IMR-90 (cell line): ENCODE results near the gene DAB1. TPM values are rescaled to one million over a fixed set of nuclear protein-coding genes. Genes with fewer than 3 reads are reported as not detected.

Source experiments
- ATAC-seq: fragments of 200-7000 bp; cut with Tn5 transposase; 2 replicates; pipeline ENCODE4 v1.9.1; 2020; ENCODE audit warnings: low read depth, mild to moderate bottlenecking, moderate library complexity
- BruUV-seq: library from RNA; stranded (reverse); fragments of 400-500 nt; replicated peaks from 2 replicates; lab custom pipeline; 2021; lab: Mats Ljungman, UMichigan
- CTCF ChIA-PET: fragments of 300-600 bp; formaldehyde crosslinking; extraction: SDS; loops from one replicate; lab custom pipeline; 2021; ENCODE audit warnings: antibody characterized with exemption; lab: Yijun Ruan, JAX
- POLR2A ChIA-PET: fragments of 300-600 bp; sonication (Branson Sonifier 250); formaldehyde crosslinking; loops from one replicate; lab custom pipeline; 2022; ENCODE audit warnings: antibody characterized with exemption; ENCODE audit not compliant: unreplicated experiment; lab: Charles Lee
- DNase-seq: peaks from one replicate; pipeline ENCODE4 v3.0.0; 2013
- H2AFZ ChIP-seq: replicated peaks from 2 replicates; pipeline ENCODE3; 2013; ENCODE audit warnings: low read length, mild to moderate bottlenecking; ENCODE audit not compliant: poor library complexity
- H2AK5ac ChIP-seq: 2 replicates; pipeline ENCODE4 v1.6.1; 2013; ENCODE audit warnings: low read depth, low read length, inconsistent platforms
- H2AK9ac ChIP-seq: replicated peaks from 2 replicates; pipeline ENCODE3; 2013; ENCODE audit warnings: mild to moderate bottlenecking, low read depth, low read length, moderate library complexity; ENCODE audit not compliant: poor library complexity
- H2BK120ac ChIP-seq: 2 replicates; pipeline ENCODE4 v1.6.1; 2013; ENCODE audit warnings: low read depth, low read length, inconsistent platforms
- H2BK15ac ChIP-seq: 3 replicates; pipeline ENCODE4 v1.6.1; 2013; ENCODE audit warnings: low read depth, low read length, inconsistent platforms
- H2BK20ac ChIP-seq: 2 replicates; pipeline ENCODE4 v1.6.1; 2013; ENCODE audit warnings: low read depth, mild to moderate bottlenecking, inconsistent platforms, low read length, moderate library complexity
- H2BK5ac ChIP-seq: 2 replicates; pipeline ENCODE4 v1.6.1; 2013; ENCODE audit warnings: mild to moderate bottlenecking, low read depth, low read length, inconsistent platforms; ENCODE audit not compliant: poor library complexity, severe bottlenecking
- H3K14ac ChIP-seq: replicated peaks from 2 replicates; pipeline ENCODE4 v1.6.1; 2013; ENCODE audit warnings: low read depth, low read length, inconsistent platforms
- H3K18ac ChIP-seq: 2 replicates; pipeline ENCODE4 v1.6.1; 2013; ENCODE audit warnings: low read depth, low read length, control low read depth
- H3K23ac ChIP-seq: 2 replicates; pipeline ENCODE4 v1.6.1; 2013; ENCODE audit warnings: low read depth, low read length, inconsistent platforms
- H3K27ac ChIP-seq: 2 replicates; pipeline ENCODE4 v1.5.1; 2013; ENCODE audit warnings: mild to moderate bottlenecking, control low read depth, low read length; ENCODE audit not compliant: insufficient read depth
- H3K27me3 ChIP-seq: 2 replicates; pipeline ENCODE4 v1.6.1; 2013; ENCODE audit warnings: low read length; ENCODE audit not compliant: control insufficient read depth, insufficient read depth
- H3K36me3 ChIP-seq: 2 replicates; pipeline ENCODE4 v1.6.1; 2013; ENCODE audit warnings: low read length, mixed read lengths; ENCODE audit not compliant: control insufficient read depth, insufficient read depth
- H3K4ac ChIP-seq: 2 replicates; pipeline ENCODE4 v1.6.1; 2013; ENCODE audit warnings: low read depth, low read length, inconsistent platforms
- H3K4me1 ChIP-seq: 2 replicates; pipeline ENCODE4 v1.6.1; 2013; ENCODE audit warnings: low read length, mixed read lengths; ENCODE audit not compliant: control insufficient read depth, insufficient read depth
- H3K4me2 ChIP-seq: 2 replicates; pipeline ENCODE4 v1.6.1; 2013; ENCODE audit warnings: low read depth, mild to moderate bottlenecking, control low read depth, low read length, moderate library complexity
- H3K4me3 ChIP-seq: 2 replicates; pipeline ENCODE4 v1.5.1; 2013; ENCODE audit warnings: low read depth, mild to moderate bottlenecking, control low read depth, low read length, moderate library complexity; ENCODE audit not compliant: insufficient read depth
- H3K56ac ChIP-seq: 2 replicates; pipeline ENCODE4 v1.6.1; 2013; ENCODE audit warnings: low read length, inconsistent platforms; ENCODE audit not compliant: insufficient read depth; ENCODE audit errors: extremely low read depth
- H3K79me1 ChIP-seq, 2 experiments: 2 replicates each; pipeline ENCODE4 v1.6.1; 2013; ENCODE audit warnings: low read length in 2 of 2, inconsistent platforms in 1 of 2, low read depth in 1 of 2
- H3K9ac ChIP-seq: 2 replicates; pipeline ENCODE4 v1.6.1; 2013; ENCODE audit warnings: low read depth, low read length, control low read depth
- H3K9me1 ChIP-seq: 2 replicates; pipeline ENCODE4 v1.6.1; 2013; ENCODE audit warnings: low read length, inconsistent platforms; ENCODE audit not compliant: insufficient read depth
- H3K9me3 ChIP-seq: 2 replicates; pipeline ENCODE4 v1.6.1; 2013; ENCODE audit warnings: low read length; ENCODE audit not compliant: control insufficient read depth, insufficient read depth
- H4K20me1 ChIP-seq: 2 replicates; pipeline ENCODE4 v1.6.1; 2013; ENCODE audit warnings: low read length, inconsistent platforms; ENCODE audit not compliant: insufficient read depth
- H4K5ac ChIP-seq: 2 replicates; pipeline ENCODE4 v1.6.1; 2013; ENCODE audit warnings: mild to moderate bottlenecking, low read depth, low read length, control low read depth
- H4K8ac ChIP-seq, 2 experiments: 2 replicates each; pipeline ENCODE4 v1.6.1; 2013; ENCODE audit warnings: low read depth in 2 of 2, low read length in 2 of 2, control low read depth in 1 of 2, inconsistent platforms in 1 of 2
- H4K91ac ChIP-seq: 2 replicates; pipeline ENCODE4 v1.6.1; 2013; ENCODE audit warnings: low read depth, low read length, inconsistent platforms; ENCODE audit not compliant: insufficient read depth
- BHLHE40 ChIP-seq: fragments of 150-350 bp; IDR thresholded peaks from 2 replicates; pipeline ENCODE4 v1.6.1; 2016; ENCODE audit warnings: mild to moderate bottlenecking, low read depth, low read length
- CEBPB ChIP-seq: IDR thresholded peaks from 2 replicates; pipeline ENCODE4 v1.6.1; 2012; ENCODE audit warnings: low read depth, low read length, improper control_type of control experiment
- CHD1 ChIP-seq: IDR thresholded peaks from 2 replicates; pipeline ENCODE4 v1.6.1; 2012; ENCODE audit warnings: low read depth, low read length, improper control_type of control experiment
- FOS ChIP-seq: fragments of 150-350 bp; IDR thresholded peaks from 2 replicates; pipeline ENCODE4 v1.6.1; 2016; ENCODE audit warnings: low read depth, low read length
- MAFK ChIP-seq: IDR thresholded peaks from 2 replicates; pipeline ENCODE4 v1.6.1; 2012; ENCODE audit warnings: low read depth, low read length, improper control_type of control experiment
- MAZ ChIP-seq: IDR thresholded peaks from 2 replicates; pipeline ENCODE4 v1.6.1; 2012; ENCODE audit warnings: low read depth, mild to moderate bottlenecking, low read length, improper control_type of control experiment, moderate library complexity, borderline replicate concordance
- MXI1 ChIP-seq: IDR thresholded peaks from 2 replicates; pipeline ENCODE4 v1.6.1; 2012; ENCODE audit warnings: low read depth, mild to moderate bottlenecking, low read length, moderate library complexity, borderline replicate concordance
- NFE2L2 ChIP-seq: fragments of 150-350 bp; IDR thresholded peaks from 2 replicates; pipeline ENCODE4 v1.6.1; 2016; ENCODE audit warnings: low read depth, mild to moderate bottlenecking, low read length
- POLR2A ChIP-seq: IDR thresholded peaks from 2 replicates; pipeline ENCODE4 v1.6.1; 2012; ENCODE audit warnings: mild to moderate bottlenecking, low read depth, low read length
- RAD21 ChIP-seq: IDR thresholded peaks from 2 replicates; pipeline ENCODE4 v1.6.1; 2012; ENCODE audit warnings: low read length, improper control_type of control experiment
- RCOR1 ChIP-seq: IDR thresholded peaks from 2 replicates; pipeline ENCODE4 v1.6.1; 2012; ENCODE audit warnings: mild to moderate bottlenecking, low read length, improper control_type of control experiment; ENCODE audit not compliant: insufficient replicate concordance
- RFX5 ChIP-seq: IDR thresholded peaks from 2 replicates; pipeline ENCODE4 v1.8.0; 2012; ENCODE audit warnings: low read depth, mild to moderate bottlenecking, low read length, moderate library complexity
- SMC3 ChIP-seq: fragments of 150-350 bp; IDR thresholded peaks from 2 replicates; pipeline ENCODE4 v1.6.1; 2016; ENCODE audit warnings: low read depth, mild to moderate bottlenecking, antibody characterized with exemption, low read length, moderate library complexity
- WGBS, 2 experiments: methylation state at CpG; one replicate each; pipeline versions ENCODE4 v1.1.5 to v1.1.7; 2013; ENCODE audit warnings: missing lambda C conversion rate in 2 of 2; ENCODE audit not compliant: insufficient read length in 1 of 2; ENCODE audit errors: extremely low coverage in 2 of 2; 5-methylcytosine and 5-hydroxymethylcytosine counted together
- dilution Hi-C: fragments of 300-500 bp; cut with HindIII; formaldehyde crosslinking; loops from one replicate; pipeline ENCODE4 v1.14.3; 2018; ENCODE audit warnings: low sequenced_read_pairs; ENCODE audit not compliant: unreplicated experiment
- in situ Hi-C: fragments of 300-500 bp; cut with MboI; formaldehyde crosslinking; loops from 3 replicates; pipeline ENCODE4 v1.14.3; 2019; ENCODE audit warnings: low sequenced_read_pairs, inconsistent platforms, mixed read lengths
- intact Hi-C: fragments of 100-400 bp; cut with micrococcal nuclease; formaldehyde crosslinking; loops from 2 replicates; pipeline ENCODE4 v1.10.0; 2022
- polyA plus RNA-seq, 3 experiments: library from polyadenylated mRNA; depleted of rRNA; stranded (reverse); fragments of >200 nt; gene quantifications; 2 replicates each; pipeline ENCODE4 v1.2.3, GENCODE V29; 2012; ENCODE audit warnings: low replicate concordance in 1 of 3
- total RNA-seq: library from RNA; depleted of rRNA; stranded (reverse); fragments of >200 nt; gene quantifications from 2 replicates; pipeline ENCODE4 v1.2.3, GENCODE V29; 2012
- TF ChIP-seq, protein P1 (sequence below): fragments of 150-350 bp; IDR thresholded peaks from 2 replicates; pipeline ENCODE4 v1.6.1; 2016; ENCODE audit warnings: low read depth, mild to moderate bottlenecking, low read length, moderate library complexity, borderline replicate concordance
- TF ChIP-seq, protein P2 (sequence below): conservative IDR thresholded peaks from 2 replicates; pipeline ENCODE4 v1.5.1; 2012; ENCODE audit warnings: mild to moderate bottlenecking, low read depth, low read length, improper control_type of control experiment
- TF ChIP-seq, protein P3 (sequence below): fragments of 150-350 bp; IDR thresholded peaks from 2 replicates; pipeline ENCODE4 v1.6.1; 2017; ENCODE audit warnings: mild to moderate bottlenecking, antibody characterized with exemption, low read length, low read depth

Gene DAB1
- total and polyA plus RNA-seq, 2 of the 4 experiments (the other 2 are of a cell fraction) = 0.18 to 0.41 TPM

DNA sequence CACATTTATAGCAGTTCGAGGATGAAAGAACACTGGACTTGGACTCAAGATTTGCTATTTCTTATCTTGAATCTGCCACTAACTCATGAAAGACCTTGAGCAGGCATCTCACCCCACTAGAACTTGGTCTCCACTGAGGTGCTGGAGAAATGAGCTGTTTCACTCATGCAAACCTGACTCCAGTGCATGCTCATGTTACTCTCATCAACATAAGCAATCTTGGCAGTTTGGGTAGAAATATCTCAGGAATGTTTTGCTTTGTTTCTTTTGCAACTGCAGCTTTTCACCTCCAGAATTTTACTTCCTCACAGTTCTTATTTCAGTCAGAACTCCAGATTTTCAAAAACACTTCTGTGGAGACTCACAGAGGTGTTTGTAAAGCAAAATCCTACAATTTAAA, 46.2 kb upstream of the DAB1 start:
- no TSS peak for BruUV-seq
- H3K4me3 ChIP-seq = no peak overlapping the region
- H3K9me3 ChIP-seq = no peaks in the 10 kb centered on the region
- peak overlapping the region; percentile 62; the same call in 1 of the 2 replicates for H3K23ac ChIP-seq
- H3K27ac ChIP-seq = no peak overlapping the region; the same call in 1 of the 2 replicates
- 17% methylated on average over 1 of the region's 1 CpG; no CpG with 5 or more reads in 1 of the 2 experiments for WGBS, 2 experiments
- no peak overlapping the region for H2AK5ac ChIP-seq
- in situ Hi-C loops (no loop called here), intact Hi-C loops (no loop called here), dilution Hi-C loops (no loop called here)
- no peak overlapping the region for H2AFZ ChIP-seq
- no peaks in the 10 kb centered on the region for H3K27me3 ChIP-seq
- no peak overlapping the region for H3K9ac ChIP-seq
- H3K18ac ChIP-seq = no peak overlapping the region
- H2BK5ac ChIP-seq = peak overlapping the region; percentile 70
- H4K5ac ChIP-seq = no peak overlapping the region
- no peak overlapping the region for H2AK9ac ChIP-seq
- H3K4me2 ChIP-seq = peak overlapping the region; percentile 41; the same call in 1 of the 2 replicates
- no peaks in the 10 kb centered on the region for H3K36me3 ChIP-seq
- peak overlapping the region; percentile 89 for H2BK120ac ChIP-seq
- POLR2A ChIA-PET = no interaction called here
- H3K9me1 ChIP-seq = peaks cover 4% of the 10 kb centered on the region; the same call in 1 of the 2 replicates
- no peaks in the 10 kb centered on the region for H4K20me1 ChIP-seq
- peak overlapping the region; percentile 52; the same call in 1 of the 2 replicates for H3K4ac ChIP-seq
- no peak overlapping the region for H3K56ac ChIP-seq
- peak; percentile 60 for DNase-seq
- peak overlapping the region in 1 of 2 experiments; percentile 59; a peak in 1 of 4 replicates for H4K8ac ChIP-seq
- H3K4me1 ChIP-seq = peaks cover 14% of the 10 kb centered on the region
- CTCF ChIA-PET = no interaction called here
- peak overlapping the region; percentile 94; the same call in 1 of the 2 replicates for H2BK20ac ChIP-seq
- H3K14ac ChIP-seq = peak overlapping the region; percentile 55; the same call in 1 of the 2 replicates
- peak; percentile 62 for ATAC-seq
- H3K79me1 ChIP-seq = no peaks in the 10 kb centered on the region
- TF ChIP-seq MAFK (no peak), RCOR1 (no peak), RFX5 (no peak), CHD1 (no peak), FOS (no peak), MXI1 (no peak), POLR2A (no peak), SMC3 (no peak), RAD21 (no peak), BHLHE40 (no peak), CEBPB (no peak), NFE2L2 (no peak), MAZ (no peak)
- TF ChIP-seq, protein P1, sequence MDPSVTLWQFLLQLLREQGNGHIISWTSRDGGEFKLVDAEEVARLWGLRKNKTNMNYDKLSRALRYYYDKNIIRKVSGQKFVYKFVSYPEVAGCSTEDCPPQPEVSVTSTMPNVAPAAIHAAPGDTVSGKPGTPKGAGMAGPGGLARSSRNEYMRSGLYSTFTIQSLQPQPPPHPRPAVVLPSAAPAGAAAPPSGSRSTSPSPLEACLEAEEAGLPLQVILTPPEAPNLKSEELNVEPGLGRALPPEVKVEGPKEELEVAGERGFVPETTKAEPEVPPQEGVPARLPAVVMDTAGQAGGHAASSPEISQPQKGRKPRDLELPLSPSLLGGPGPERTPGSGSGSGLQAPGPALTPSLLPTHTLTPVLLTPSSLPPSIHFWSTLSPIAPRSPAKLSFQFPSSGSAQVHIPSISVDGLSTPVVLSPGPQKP = no peak
- TF ChIP-seq, protein P2, sequence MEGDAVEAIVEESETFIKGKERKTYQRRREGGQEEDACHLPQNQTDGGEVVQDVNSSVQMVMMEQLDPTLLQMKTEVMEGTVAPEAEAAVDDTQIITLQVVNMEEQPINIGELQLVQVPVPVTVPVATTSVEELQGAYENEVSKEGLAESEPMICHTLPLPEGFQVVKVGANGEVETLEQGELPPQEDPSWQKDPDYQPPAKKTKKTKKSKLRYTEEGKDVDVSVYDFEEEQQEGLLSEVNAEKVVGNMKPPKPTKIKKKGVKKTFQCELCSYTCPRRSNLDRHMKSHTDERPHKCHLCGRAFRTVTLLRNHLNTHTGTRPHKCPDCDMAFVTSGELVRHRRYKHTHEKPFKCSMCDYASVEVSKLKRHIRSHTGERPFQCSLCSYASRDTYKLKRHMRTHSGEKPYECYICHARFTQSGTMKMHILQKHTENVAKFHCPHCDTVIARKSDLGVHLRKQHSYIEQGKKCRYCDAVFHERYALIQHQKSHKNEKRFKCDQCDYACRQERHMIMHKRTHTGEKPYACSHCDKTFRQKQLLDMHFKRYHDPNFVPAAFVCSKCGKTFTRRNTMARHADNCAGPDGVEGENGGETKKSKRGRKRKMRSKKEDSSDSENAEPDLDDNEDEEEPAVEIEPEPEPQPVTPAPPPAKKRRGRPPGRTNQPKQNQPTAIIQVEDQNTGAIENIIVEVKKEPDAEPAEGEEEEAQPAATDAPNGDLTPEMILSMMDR = no peak
- TF ChIP-seq, protein P3, sequence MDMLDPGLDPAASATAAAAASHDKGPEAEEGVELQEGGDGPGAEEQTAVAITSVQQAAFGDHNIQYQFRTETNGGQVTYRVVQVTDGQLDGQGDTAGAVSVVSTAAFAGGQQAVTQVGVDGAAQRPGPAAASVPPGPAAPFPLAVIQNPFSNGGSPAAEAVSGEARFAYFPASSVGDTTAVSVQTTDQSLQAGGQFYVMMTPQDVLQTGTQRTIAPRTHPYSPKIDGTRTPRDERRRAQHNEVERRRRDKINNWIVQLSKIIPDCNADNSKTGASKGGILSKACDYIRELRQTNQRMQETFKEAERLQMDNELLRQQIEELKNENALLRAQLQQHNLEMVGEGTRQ = no peak
- H4K91ac ChIP-seq = peak overlapping the region; percentile 37; the same call in 1 of the 2 replicates
- peak overlapping the region; percentile 35; the same call in 1 of the 3 replicates for H2BK15ac ChIP-seq
